Superior temporal gyrus (tissue), 1 donor: ENCODE results near the gene NUDT3.
"Not testable (repeated sequence)": the region's sequence is repeated elsewhere in the genome, so short reads cannot be mapped to it uniquely, and the experiment has no call there.

Source experiments
- DNase-seq: peaks from one replicate; pipeline ENCODE4 v3.0.0-alpha.2; 2016; ENCODE audit errors: extremely low spot score

NUDT3 gene

DNA sequence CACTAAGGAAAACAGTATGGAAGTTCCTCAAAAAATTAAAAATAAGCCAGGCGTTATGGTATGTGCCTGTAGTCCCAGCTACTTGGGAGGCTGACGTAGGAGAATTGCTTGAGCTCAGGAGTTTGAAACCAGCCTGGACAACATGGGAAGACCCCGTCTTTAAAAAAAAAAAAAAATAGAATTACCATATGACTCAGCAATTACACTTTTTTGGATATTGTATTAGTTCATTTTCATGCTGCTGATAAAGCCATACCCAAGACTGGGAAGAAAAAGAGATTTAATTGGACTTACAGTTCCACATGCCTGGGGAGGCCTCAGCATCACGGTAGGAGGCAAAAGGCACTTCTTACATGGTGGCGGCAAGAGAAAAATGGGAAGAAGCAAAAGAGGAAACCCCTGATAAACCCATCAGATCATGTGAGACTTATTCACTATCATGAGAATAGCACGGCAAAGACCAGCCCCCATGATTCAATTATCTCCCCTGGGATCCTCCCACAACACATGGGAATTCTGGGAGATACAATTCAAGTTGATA is 132.9 kb downstream of the NUDT3 start:
- no peak for DNase-seq

DNA sequence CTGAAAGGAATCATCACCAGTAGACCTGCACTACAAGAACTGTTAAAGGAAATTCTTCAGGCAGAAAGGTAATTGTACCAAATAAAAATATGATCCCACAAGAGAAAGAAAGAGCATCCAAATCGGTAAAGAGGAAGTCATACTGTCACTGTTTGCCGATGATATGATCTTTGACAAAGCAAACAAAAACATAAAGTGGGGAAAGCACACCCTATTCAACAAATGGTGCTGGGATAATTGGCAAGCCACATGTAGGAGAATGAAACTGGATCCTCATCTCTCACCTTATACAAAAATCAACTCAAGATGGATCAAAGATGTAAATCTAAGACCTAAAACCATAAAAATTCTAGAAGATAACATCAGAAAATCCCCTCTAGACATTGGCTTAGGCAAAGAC is 140.1 kb downstream of the NUDT3 start:
- not testable (repeated sequence) for DNase-seq

DNA sequence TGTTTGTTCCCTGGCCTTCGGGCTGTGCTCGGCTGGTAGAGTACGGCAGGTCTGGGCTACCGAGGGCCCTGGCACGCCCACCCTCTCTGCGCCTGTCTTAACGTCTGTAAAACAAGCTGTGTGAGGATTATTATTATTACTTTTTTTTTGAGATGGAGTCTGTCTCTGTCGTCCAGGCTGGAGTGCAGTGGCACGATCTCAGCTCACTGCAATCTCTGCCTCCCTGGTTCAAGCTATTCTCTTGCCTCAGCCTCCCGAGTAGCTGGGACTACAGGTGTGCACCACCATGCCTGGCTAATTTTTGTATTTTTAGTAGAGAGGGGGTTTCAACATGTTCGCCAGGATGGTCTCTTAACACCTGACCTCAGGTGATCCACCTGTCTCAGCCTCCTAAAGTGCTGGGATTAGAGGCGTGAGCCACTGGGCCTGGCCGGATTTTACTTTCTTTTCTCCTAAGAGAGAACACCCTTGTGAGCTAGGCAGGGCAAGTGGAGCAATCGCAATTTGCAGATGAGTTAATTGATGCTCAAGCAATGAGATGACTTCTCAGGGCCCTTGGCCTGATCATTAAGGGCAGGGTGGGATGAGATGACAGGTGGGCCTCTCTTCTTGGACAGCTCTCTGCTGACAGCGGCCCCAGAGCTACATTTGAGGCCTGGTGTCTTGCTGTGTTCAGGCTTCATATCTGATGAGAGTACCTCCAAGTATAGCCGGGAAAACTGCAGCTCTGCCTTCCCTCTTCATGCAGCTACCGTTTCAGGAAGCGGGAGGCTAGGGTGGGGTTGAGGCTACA is 142.8 kb downstream of the NUDT3 start:
- no peak for DNase-seq

DNA sequence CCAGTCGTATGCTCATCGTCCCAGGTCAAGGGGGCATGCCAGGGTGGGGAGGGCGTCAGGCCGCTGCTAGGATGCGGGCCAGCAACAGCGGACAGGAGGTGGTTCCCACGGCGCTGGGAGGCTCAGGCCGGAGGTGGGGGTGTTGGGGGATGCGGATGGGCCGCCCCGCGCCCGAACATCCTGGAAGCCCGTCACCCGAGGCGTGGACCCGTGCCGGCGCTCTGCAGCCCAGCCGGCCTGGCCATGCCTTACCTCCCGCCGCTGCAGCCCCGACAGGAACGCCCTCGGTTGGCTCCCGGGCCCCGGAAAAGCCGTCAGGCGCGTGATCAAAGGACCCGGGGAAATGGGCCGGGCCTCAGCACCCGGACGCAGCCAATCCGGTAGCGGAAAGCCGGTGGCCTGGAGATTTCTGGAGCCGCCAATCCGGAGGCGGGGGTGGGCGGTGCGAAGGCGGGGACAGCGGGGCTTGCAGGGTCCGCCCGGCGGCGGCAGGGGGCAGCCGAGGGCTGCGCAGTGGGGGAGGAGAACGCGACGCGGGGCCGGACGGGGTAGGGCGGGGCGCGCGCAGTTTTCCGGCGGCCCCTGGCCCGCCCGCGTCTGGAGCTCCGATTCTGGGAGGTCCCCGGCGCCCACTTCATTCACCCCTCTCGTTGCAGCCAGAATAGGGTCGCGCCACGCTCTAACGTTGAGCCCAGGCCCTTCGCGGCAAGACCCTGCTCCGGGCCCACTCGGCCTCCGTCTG is 143.6 kb downstream of the NUDT3 start, which contains the start of gene SMIM29:
Gene SMIM29, minus strand, starts transcription at position 280 of the 742 bp plus-strand sequence. CDS start 1,215 bp downstream, outside the sequence.
- peak; percentile 95 for DNase-seq

DNA sequence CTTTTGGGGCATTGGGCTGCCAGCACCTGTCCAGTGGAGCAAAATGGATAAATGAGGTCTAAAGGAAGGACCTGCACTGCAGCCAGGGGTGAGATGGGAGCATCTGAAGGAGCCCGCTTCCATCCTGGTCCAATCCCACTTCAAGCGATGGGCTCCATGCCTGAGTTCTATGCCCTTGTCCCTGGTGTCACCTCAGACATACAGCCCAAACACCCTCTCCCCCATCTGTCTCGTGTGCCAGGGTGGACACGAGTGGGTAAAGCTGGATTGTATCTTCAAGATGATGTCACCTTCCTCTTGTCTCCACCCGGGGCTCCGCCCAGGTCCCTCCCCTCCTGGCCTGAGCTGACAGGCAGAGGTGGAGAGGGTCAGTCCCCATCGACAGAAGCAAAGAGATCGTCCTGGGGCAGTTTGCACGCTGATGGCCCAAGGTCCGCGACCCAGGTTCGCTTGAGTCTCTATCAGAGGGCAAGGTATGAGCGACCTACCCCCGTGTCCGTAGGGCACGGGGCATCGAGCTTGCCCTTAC is 144.2 kb downstream of the NUDT3 start:
- peak; percentile 27 for DNase-seq

DNA sequence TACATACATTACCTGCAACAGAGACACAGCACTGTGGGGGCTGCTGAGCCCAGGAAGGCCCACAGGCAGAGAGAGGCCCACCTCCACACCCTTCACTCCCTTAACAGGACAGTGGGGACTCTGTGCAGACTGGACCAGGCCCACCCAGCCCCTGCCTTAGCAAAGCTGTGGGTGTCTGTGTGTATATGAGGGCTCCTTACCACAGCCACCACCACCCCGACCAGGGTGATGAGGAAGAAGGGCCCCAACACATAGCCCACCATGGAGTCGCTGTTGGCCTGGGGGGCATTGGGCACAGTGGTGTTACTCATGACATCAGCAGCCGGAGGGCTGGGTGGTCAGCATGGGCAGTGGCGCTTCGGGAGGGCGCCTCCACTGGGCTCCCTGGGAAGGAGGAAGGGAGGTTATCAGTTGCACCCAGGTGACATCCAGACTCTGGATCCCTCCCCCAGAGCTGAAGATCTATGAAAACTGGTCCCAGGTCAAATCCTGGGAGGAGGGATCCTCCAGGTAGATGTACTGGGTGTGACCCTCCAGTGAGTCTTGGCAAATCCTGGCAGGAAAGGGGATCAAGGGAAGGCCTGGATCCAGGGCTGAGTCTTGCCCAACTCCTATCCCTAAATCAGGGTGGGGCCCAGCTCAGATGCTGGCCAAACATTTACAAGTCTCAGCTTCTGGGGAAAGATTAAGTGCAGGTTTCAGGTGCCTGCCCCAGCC is 144.8 kb downstream of the NUDT3 start:
- no peak for DNase-seq

DNA sequence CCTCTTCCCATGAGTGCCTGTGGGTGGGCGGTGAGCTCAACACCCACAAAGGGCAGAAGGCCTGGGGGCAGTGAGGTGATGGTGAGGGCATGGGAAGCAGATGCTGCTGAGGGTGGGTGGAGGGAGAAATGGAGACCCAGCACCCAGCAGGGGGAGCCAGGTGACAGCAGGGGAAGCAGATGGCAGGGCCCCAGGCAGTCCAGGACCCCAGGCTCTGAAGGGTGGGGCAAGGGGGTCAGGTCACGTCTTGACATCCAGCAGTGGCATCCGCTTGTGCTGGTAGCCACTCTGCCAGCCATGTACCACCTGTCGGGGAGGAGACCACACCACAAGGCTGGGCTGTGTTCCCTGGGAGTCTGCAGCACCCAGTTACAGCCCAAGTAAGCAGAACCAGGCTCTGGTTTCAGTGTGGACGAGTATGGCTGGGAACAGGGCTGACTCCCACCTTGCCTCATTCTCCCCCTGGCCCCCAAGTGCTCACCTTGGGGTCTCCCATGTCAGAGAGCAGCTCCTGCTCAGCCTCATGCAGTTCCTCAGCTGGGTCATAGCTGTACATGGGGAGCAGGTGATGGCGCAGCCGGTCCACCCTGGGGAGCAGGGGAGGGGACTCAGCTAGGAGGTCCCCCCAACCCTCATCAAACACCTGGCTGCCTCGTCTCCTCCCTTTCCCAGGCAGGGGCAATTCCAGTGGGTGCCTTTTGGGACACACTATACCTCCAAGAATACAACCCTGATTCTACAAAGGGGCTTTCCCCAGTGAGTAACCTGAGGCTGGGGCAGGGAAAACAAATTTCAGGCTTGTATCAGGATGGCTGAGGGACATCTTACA is 145.7 kb downstream of the NUDT3 start:
- DNase-seq = no peak

DNA sequence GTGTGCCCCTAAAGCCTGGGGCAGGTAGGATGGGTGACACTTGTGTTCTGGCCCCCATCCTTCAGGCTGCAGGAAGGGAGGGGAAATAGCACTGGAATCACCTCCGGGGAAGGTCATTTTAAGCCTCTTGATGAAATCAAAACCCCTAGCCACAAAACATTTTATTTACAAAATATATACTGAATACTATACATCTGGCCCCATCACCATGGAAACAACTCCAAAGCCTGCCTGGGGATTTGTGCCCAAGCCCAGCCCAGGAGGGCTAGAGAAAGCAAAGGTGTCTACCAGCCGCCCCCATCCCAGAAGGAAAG is 146.3 kb downstream of the NUDT3 start:
- no peak for DNase-seq

DNA sequence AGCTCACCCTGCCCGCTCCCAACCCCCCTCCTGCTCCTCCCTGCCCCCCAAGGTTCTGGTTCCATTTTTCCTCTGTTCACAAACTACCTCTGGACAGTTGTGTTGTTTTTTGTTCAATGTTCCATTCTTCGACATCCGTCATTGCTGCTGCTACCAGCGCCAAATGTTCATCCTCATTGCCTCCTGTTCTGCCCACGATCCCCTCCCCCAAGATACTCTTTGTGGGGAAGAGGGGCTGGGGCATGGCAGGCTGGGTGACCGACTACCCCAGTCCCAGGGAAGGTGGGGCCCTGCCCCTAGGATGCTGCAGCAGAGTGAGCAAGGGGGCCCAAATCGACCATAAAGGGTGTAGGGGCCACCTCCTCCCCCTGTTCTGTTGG is 146.7 kb downstream of the NUDT3 start:
- DNase-seq = not testable (repeated sequence)

DNA sequence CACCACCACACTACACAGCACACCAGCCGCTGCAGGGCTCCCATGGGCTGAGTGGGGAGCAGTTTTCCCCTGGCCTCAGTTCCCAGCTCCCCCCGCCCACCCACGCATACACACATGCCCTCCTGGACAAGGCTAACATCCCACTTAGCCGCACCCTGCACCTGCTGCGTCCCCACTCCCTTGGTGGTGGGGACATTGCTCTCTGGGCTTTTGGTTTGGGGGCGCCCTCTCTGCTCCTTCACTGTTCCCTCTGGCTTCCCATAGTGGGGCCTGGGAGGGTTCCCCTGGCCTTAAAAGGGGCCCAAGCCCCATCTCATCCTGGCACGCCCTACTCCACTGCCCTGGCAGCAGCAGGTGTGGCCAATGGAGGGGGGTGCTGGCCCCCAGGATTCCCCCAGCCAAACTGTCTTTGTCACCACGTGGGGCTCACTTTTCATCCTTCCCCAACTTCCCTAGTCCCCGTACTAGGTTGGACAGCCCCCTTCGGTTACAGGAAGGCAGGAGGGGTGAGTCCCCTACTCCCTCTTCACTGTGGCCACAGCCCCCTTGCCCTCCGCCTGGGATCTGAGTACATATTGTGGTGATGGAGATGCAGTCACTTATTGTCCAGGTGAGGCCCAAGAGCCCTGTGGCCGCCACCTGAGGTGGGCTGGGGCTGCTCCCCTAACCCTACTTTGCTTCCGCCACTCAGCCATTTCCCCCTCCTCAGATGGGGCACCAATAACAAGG is 147.3 kb downstream of the NUDT3 start:
- DNase-seq = not testable (repeated sequence)

DNA sequence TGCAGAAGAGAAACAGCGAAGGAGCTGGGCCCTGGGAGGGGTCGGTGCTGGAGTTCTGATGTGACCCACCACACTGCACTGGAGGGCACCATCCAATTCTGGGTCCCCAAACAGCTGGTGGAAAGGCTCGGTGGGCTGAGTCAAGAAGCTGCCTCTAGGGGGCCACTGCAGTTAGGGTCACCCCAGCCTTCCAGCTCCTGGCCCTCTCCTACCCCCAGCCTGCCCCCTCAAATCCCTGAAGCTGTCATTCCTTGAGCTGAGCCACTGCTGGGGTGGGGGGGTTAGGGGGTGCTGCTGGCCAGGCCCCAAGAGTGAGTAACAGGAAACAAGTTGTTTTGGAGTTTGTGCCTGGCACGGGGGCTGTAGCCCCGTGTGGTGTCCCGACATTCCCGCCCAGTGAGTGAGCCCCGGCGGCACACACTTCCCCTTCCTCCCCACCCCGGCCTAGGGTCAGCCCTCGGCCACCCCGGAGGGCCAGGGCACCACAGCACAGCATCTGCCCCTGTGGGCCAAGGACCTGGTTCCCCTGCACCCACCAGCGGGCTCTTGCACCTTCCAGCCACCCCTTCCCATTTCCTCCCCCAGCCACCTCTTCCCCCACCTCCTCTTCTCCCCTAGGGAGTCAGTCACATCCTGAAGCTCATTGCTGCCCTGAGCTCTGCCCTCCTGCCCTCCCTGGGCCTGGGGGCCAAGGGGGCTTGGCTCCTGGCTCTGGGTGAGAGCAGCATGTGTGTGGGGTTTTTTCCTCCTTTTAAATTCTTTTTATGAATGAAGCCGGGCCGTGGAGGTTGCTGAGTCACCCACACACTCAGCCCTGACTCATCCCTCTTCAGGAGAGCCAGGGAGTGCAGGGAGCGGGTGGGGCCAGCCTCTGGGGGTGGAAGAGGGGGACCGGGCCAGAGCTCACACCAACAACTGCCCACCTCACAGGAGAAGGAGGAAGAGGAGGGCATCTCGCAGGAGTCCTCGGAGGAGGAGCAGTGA is 148.3 kb downstream of the NUDT3 start:
- DNase-seq = no peak

DNA sequence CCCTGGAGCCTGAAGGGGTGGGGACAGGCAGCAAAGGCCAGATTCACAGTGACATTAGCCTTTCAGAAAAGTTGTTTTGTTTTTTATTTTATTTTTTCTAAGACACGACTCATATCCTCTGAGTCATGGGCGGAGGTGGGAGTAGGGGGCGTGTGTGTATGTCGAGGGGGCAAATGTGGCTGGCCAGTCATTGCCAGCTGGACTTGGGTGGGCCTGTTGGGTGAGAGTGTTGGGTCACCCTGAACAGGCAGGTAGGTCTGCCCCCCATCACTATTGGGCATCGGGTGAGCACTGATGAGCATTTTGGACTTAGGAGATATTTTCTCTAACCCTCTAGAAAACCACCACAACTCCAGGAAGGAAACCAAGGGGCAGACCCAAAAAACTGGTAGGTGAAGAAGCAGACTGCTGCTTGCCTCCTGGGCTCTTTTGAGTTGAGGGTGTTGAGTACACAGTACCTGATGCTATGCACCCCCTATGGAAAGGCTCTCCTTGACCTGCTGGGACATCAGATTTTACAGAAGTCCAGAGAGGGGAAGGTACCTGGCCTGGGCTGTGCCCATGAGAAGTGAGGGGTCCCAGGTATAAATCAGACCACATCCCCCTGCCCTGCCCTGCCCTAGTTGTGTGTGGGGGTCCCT is 149.2 kb downstream of the NUDT3 start:
- DNase-seq = no peak

DNA sequence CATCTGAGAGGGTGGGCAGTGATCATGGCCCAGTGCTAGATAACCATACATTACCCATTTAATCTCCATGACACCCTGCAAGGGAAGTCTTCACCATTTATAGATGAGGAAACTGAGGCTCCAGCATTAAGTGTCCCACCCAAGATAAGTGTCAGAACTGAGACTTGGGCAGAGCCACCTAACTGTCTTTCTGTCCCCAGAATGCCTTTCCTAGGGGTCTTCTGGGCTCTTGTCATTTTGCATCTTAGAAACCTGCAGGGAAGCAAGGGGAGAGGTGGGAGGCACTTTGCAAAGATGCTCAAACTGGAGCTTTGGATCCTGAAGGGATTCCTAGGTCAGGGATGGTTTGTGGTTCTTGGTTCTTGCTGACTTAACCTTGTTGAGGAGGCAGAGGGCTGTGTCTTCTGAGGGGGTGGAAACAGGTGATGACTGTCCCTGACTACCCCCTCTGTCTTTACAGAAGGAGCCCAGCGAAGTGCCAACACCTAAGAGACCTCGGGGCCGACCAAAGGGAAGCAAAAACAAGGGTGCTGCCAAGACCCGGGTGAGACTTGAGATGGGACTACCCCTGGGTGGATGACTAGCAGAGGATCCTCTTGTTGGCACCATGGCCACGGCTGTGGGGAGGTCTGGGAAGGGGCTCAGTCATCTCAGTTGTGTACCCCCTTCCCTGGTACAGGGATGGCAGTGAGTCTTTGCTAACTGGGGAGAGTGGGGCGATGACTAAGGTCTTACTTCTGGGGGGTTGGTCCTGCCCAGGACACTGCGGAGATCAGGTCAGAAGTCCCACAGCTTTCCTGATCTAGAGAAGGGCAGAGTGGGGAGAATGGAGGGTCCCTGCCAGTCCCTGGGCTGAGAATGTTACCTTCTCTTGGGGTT is 150.0 kb downstream of the NUDT3 start:
- no peak for DNase-seq

DNA sequence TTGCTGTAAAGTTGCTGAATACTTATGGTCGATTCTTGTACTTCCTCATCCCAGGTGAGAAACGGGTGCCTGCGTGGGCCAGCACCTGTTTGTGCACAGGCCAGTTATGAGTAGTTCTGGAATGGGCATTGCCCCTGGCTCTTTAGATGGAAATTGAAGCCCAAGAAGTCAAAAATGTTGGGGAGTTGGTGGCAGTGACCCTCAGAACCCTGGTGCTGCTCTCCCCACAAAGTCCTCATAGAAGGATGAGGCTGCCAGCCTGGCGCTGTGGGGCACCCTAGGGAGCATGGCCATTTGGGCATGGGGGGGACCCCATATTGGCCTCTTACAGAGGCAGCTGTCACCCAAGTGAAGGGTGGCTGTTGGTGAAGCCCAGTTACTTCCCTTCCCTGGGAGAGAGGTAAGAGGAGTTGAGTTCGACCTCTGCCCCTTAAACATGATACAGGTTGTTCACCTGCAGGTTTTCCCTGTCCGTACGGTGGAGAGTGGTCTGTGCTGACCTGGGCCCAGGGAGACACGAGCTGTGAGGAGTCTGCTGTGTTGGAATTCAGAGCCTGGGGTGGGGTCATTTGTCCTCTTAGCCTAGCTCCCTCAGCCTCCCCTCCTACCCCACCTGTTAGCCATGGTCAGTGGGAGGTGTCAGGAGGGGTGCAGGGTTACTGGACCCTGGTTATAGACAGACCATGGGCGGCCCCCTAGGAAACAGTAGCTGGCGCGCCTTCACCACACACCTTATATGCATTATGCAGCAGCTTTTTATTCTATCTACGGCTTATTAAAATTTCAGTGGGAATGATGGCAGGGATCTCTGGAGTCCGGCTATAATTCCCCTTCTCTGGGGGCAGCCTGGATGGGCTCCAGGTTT is 150.9 kb downstream of the NUDT3 start:
- no peak for DNase-seq

DNA sequence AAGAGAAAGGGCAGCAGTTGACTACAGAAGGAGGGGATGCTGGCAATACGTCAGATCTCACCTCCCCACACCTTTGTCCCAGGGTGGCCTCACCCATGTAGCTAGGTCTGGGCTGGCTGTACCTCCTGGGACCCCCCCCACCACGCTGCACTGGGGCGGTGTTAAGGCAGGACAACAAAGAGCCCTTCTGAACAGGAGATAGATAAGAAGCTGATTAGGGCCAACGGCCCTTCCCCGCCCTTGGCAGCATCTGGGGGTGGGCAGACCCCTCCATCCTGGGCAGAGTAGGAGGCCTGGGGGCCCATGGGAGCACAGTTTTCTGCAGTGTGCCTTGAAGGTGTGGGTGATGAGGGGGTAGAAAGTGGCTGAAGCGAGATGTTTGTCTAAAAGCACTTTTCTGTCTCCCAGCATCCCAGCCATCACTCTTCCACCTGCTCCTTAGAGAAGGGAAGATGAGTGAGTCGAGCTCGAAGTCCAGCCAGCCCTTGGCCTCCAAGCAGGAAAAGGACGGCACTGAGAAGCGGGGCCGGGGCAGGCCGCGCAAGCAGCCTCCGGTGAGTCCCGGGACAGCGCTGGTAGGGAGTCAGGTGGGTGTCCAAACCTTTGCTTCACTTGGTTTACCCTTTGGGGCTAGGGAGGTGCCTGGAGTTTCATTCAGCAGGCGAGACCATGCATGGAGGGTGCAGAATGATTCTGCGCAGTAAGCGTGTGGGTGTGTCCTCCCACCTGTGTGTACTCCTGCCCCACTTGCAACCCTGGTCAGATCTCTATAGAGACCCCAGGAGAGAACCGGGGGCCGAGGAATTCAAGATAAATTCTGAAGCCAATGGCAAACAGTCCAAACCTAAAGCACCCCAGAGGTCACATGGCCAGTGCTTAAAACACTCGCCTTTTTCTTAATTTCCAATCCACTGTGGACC is 151.9 kb downstream of the NUDT3 start:
- no peak for DNase-seq

DNA sequence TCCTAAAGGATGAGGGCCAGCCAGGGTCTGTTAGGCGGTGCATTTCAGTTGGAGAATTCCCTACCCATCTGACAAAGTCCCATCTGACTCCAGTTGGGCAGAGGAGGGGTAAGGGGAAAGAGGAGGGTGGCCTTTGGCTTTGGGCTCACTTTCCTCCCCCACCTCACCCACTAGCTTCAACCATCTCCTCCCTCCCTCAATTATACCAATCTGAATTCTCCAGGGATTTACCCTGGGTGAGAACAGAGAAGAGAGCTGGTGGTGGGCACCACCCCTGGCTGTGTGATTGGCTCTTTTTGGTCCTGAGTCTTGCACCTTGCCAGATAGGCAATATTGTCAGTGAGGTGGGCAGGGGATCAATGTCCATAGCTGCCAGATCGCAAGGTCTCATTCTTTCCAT is 152.6 kb downstream of the NUDT3 start:
- DNase-seq = no peak
